Motor neuron (in vitro differentiated cells): ENCODE data around the gene SMCO3. TPM values are rescaled to one million over a fixed set of nuclear protein-coding genes. Genes with fewer than 3 reads are reported as not detected.

Experiments
- total RNA-seq, 8 experiments: library from RNA; unstranded; fragments of 300-600 nt; gene quantifications; 2 replicates each; pipeline versions ENCODE4 v1.2.3 to v1.2.4, GENCODE V29; 2022

SMCO3 gene
- total RNA-seq, 8 experiments from 2014 or later = 0.41 to 14.0 (median 0.75) TPM

Other genes with a start within 250 kb of the SMCO3 start
- 10 to 100 TPM in 1 of 8 experiments, 1 to 10 TPM in 2, under 1 TPM in 5; 0.38 to 18.5 (median 0.86) TPM for gene PLBD1, start 246.3 kb downstream of the SMCO3 start, total RNA-seq
- gene GUCY2C, start 117.6 kb downstream of the SMCO3 start, total RNA-seq = under 1 TPM in 1 of 8 experiments, not detected in 7; 0.07 TPM
- gene WBP11, start 10.7 kb downstream of the SMCO3 start, total RNA-seq = 10 to 100 TPM; 14.5 to 38.5 (median 29.6) TPM
- 1 to 10 TPM; 1.9 to 4.5 (median 2.5) TPM for gene C12orf60, start 10.5 kb downstream of the SMCO3 start, total RNA-seq
- gene ART4, start 29.3 kb upstream of the SMCO3 start, total RNA-seq = under 1 TPM; 0.04 to 0.43 (median 0.26) TPM
- 100 to 1,000 TPM in 2 of 8 experiments, 10 to 100 TPM in 2, 1 to 10 TPM in 1, under 1 TPM in 2, not detected in 1; 0.05 to 532 (median 26.8) TPM for gene MGP, start 71.7 kb upstream of the SMCO3 start, total RNA-seq
- gene ERP27, start 124.4 kb upstream of the SMCO3 start, total RNA-seq = 1 to 10 TPM in 1 of 8 experiments, under 1 TPM in 3, not detected in 4; 0.15 to 1.9 (median 0.36) TPM
- 1 to 10 TPM in 4 of 8 experiments, under 1 TPM in 4; 0.11 to 6.1 (median 1.2) TPM for gene ARHGDIB, start 147.4 kb upstream of the SMCO3 start, total RNA-seq
- gene PDE6H, start 158.9 kb upstream of the SMCO3 start, total RNA-seq = not detected